HG03060 (cell line): Measurements from ENCODE around the gene CENPE.

Experiments used
- ATAC-seq: cut with Tn5 transposase; IDR thresholded peaks from one replicate; pipeline ENCODE4 v1.9.1; 2021; ENCODE audit warnings: low read depth, moderate number of reproducible peaks; ENCODE audit not compliant: unreplicated experiment

Gene CENPE

GRCh38 chr4:103129174-103129573, 69.0 kb downstream of the CENPE start:
- no peak for ATAC-seq

DNA sequence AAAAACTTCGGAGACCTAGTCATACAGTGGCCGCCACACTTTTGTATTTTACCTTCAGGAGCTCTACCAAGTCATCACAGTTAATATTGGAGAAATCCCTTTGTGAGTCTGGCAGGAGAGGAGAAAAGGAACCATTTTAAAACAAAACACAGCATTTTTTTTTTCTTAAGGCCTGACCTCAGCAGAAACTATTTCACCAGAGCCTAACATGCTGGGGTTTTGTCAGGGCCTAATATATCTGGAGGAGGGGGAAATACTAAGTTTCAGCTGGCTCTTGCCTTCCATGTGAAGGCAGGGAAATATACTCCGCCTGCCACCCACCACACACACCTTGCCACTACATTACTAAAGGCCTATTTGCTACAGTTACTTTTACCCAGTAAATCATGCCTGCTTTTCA, 72.0 kb downstream of the CENPE start:
- no peak for ATAC-seq

- no peak for ATAC-seq
Observed at GRCh38 chr4:103123114-103123513, 75.0 kb downstream of the CENPE start.

DNA sequence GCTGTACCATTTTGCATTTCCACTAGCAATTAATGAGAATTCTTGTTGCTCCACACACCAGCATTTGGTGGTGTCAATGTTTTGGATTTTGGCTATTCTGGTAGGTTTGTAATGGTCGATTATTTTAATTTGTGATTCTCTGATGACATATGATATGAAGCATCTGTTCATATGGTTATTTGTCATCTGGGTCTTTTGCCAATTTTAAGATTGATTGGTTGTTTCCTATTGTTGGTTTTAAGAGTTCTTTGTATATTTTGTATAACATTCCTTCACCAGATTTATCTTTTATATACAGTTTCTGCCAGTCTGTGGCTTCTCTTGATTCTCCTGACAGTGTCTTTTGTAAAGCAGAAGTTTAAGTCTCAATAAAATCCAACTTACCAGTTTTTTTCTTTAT, 80.0 kb downstream of the CENPE start:
- ATAC-seq, result no peak

DNA sequence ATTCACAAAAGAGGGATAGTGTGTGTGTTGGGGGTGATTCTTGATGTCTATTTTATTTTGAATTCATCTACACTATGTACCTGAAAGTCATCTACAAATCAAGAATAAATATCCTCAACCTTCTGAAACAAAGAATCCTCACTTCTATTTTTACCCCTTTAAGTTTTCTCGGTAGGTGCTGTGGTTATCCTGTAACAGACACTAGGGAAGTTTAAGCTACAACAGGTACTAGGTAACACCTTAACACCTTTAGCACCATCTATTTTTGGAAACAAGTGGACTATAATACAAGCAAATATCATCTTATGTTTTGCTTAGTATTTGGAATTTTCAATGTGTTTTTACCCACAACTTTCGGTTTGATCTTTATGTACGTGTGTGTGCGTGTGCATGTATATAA, 86.5 kb downstream of the CENPE start:
- no peak for ATAC-seq

DNA sequence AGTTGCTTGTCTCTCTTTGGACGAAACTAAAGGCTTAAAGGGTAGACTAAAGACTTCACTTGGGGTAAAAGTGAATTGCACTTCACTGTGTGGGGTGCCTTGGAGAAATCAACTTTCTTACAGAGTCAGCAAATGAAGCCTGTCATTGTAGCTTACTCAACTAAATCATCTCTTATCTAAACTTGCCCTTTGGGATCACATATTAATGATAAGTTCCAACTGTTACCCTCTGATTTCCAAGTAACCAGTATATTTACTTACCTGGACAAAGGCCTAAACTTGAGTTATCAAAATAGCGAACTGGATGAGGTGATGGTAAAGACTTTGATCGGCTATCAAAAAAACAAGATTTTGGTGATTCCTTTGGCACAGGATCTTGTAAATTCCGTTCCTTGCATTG, 89.6 kb downstream of the CENPE start:
- no peak for ATAC-seq

GRCh38 chr4:103105558-103106356, 92.4 kb downstream of the CENPE start:
- ATAC-seq, result no peak

DNA sequence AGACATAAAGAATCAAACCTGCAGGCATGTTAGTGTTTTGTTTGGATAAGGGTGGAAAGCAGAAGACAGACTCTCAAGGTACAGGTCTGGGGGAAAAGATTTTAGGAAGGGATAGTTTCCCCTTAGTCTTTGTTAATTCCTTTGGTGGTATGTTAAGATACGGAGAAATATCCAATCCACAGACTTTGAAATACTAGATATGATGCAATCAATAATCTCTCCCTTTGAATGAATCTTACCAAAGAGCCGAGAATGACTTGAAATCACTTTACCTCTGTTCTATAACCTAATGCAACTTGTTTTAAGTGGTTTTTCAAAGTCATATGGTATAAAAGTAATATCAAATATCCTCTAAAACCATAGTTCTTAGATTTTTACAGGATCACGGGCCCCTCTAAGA, 93.3 kb downstream of the CENPE start:
- ATAC-seq, result no peak

DNA sequence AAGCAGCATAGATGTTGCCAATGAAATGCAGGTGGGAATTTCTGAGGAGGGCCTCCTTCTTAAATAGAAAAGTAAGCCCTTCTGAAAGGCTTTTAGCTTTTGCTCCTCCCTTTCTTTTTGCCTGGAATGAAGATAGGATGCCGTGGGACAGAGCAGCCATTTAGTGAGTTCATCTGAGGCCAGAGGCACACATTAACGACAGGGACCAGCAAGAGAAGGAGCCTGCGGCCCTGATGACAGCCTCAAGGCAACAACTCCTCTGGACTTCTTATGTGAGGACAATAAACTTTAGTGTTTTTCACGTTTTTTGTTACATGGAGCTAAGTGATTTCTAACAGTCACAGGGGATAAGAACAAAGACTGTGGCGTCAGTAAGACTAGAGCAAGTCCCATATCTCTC, 97.5 kb downstream of the CENPE start:
- no peak for ATAC-seq

GRCh38 chr4:103099691-103100392, 98.3 kb downstream of the CENPE start, which contains the start of gene BDH2:
Gene BDH2, minus strand, starts transcription at chr4:103099834. Its CDS starts 3,580 bp downstream, at chr4:103096254.
- ATAC-seq, result peak; percentile 97

GRCh38 chr4:103098756-103099440, 99.2 kb downstream of the CENPE start:
- ATAC-seq, result no peak

- no peak for ATAC-seq
Observed at GRCh38 chr4:103098341-103098740, 99.8 kb downstream of the CENPE start.

- ATAC-seq, result no peak
Observed at GRCh38 chr4:103097112-103097511, 101.0 kb downstream of the CENPE start.

DNA sequence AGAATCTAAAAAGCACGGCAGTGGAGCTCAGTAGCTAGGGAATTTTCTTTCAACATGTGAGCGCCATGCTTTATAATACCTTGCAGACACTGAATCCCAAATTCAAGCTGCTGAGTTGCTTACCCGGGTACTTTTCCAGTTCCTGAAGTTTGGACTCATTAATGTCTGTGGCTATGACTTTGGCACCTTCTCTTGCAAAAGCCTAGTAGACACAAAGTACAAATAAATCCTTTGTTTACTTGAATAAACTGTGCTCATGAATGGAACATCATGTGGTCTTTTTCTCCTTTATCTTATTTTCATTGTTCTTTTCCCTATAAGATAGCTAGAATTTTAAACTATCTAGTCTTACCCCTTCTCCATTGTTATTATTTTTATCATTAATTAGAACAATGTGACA, 103.1 kb downstream of the CENPE start:
- ATAC-seq, result no peak

DNA sequence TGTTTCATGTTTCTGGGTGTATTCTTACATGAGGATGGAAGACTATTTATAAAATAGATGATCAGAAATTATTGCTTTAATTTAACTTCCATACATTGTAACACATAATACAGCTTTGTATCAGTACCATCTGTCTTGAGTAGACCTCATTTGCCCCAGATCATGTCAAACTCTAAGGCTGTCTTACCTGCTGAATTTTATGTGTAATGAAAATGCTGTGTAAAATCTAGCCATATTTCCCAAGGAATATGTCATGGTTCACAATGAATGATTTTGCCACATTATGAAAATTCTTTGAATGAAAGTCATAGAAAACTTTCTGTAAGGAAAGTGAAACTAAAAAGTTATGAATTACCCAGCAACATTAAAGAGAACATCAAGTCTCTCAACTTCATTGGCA, 105.9 kb downstream of the CENPE start:
- no peak for ATAC-seq

- ATAC-seq, result peak; percentile 81
Observed at GRCh38 chr4:103091601-103092223, 106.4 kb downstream of the CENPE start.

GRCh38 chr4:103089481-103089880, 108.7 kb downstream of the CENPE start:
- no peak for ATAC-seq

GRCh38 chr4:103086551-103086950, 111.6 kb downstream of the CENPE start:
- ATAC-seq, result no peak

GRCh38 chr4:103085555-103086196, 112.5 kb downstream of the CENPE start:
- ATAC-seq, result no peak

GRCh38 chr4:103079621-103080020, 118.5 kb downstream of the CENPE start:
- ATAC-seq, result no peak
